Caco-2 (cell line): ENCODE data around the gene PNMA8C. TPM values are rescaled to one million over a fixed set of nuclear protein-coding genes. Genes with fewer than 3 reads are reported as not detected.

Source experiments
- BruUV-seq: library from RNA; stranded (reverse); fragments of 400-500 nt; replicated peaks from 2 replicates; lab custom pipeline; 2021; lab: Mats Ljungman, UMichigan
- CTCF ChIA-PET: fragments of 300-600 bp; sonication (Branson Sonifier 250); formaldehyde crosslinking; loops from one replicate; lab custom pipeline; 2022; ENCODE audit warnings: antibody characterized with exemption; lab: Charles Lee
- POLR2A ChIA-PET: fragments of 300-600 bp; sonication (Branson Sonifier 250); formaldehyde crosslinking; loops from one replicate; lab custom pipeline; 2022; ENCODE audit warnings: antibody characterized with exemption; lab: Charles Lee
- DNase-seq, 2 experiments: peaks; one replicate each; pipeline versions ENCODE4 v3.0.0 to v3.0.0-alpha.2; 2020 to 2022
- H3K27me3 ChIP-seq: replicated peaks from 2 replicates; pipeline ENCODE4 v1.6.0; 2011; ENCODE audit warnings: low read length; ENCODE audit not compliant: control insufficient read depth, insufficient read depth
- H3K36me3 ChIP-seq: 2 replicates; pipeline ENCODE4 v1.5.1; 2011; ENCODE audit warnings: low read length; ENCODE audit not compliant: control insufficient read depth, insufficient read depth
- H3K4me1 ChIP-seq: fragments of 250-450 bp; sonication (Bioruptor Pico); 2 replicates; pipeline ENCODE4 v1.5.1; 2020; ENCODE audit warnings: mild to moderate bottlenecking
- H3K4me3 ChIP-seq: 2 replicates; pipeline ENCODE4 v1.5.1; 2011; ENCODE audit warnings: low read depth, mild to moderate bottlenecking, control low read depth, low read length
- H3K9me3 ChIP-seq: fragments of 250-450 bp; sonication (Bioruptor Pico); 2 replicates; pipeline ENCODE4 v1.5.1; 2020; ENCODE audit warnings: mild to moderate bottlenecking, moderate library complexity
- H3K27ac Mint-ChIP-seq: one replicate; pipeline ENCODE4 v1.8.0; 2022; ENCODE audit warnings: mixed read lengths; ENCODE audit not compliant: unreplicated experiment
- H3K27me3 Mint-ChIP-seq: one replicate; pipeline ENCODE4 v1.8.0; 2022; ENCODE audit warnings: mixed read lengths; ENCODE audit not compliant: insufficient read depth, unreplicated experiment
- H3K36me3 Mint-ChIP-seq: one replicate; pipeline ENCODE4 v1.8.0; 2022; ENCODE audit warnings: mild to moderate bottlenecking, mixed read lengths; ENCODE audit not compliant: insufficient read depth, unreplicated experiment
- H3K4me1 Mint-ChIP-seq: one replicate; pipeline ENCODE4 v1.8.0; 2022; ENCODE audit warnings: low read depth, mixed read lengths; ENCODE audit not compliant: unreplicated experiment
- H3K4me3 Mint-ChIP-seq: one replicate; pipeline ENCODE4 v1.8.0; 2022; ENCODE audit warnings: mild to moderate bottlenecking, moderate library complexity, mixed read lengths; ENCODE audit not compliant: unreplicated experiment
- H3K9me3 Mint-ChIP-seq: one replicate; pipeline ENCODE4 v1.8.0; 2022; ENCODE audit warnings: mixed read lengths; ENCODE audit not compliant: unreplicated experiment
- intact Hi-C: fragments of 100-400 bp; cut with micrococcal nuclease; formaldehyde crosslinking; loops from one replicate; pipeline ENCODE4 v1.10.0; 2022; ENCODE audit not compliant: unreplicated experiment
- total RNA-seq: library from RNA; stranded (reverse); gene quantifications from 2 replicates; pipeline ENCODE4 v1.2.3, GENCODE V29; 2022
- TF ChIP-seq, protein P1 (sequence below), 2 experiments: fragments of 200-600 bp in 1 of 2; IDR thresholded peaks; 1 replicate in 1 of 2; 2 replicates in 1 of 2; pipeline versions ENCODE4 v1.5.1 to v1.8.0; 2011 to 2022; ENCODE audit warnings: antibody characterized with exemption in 1 of 2, control low read depth in 1 of 2, inconsistent platforms in 1 of 2, low read depth in 1 of 2, low read length in 1 of 2, mild to moderate bottlenecking in 1 of 2, moderate library complexity in 1 of 2; ENCODE audit not compliant: insufficient read depth in 1 of 2, severe bottlenecking in 1 of 2, unreplicated experiment in 1 of 2

The PNMA8C gene
- total RNA-seq, 1 experiment from 2014 or later = not detected

DNA sequence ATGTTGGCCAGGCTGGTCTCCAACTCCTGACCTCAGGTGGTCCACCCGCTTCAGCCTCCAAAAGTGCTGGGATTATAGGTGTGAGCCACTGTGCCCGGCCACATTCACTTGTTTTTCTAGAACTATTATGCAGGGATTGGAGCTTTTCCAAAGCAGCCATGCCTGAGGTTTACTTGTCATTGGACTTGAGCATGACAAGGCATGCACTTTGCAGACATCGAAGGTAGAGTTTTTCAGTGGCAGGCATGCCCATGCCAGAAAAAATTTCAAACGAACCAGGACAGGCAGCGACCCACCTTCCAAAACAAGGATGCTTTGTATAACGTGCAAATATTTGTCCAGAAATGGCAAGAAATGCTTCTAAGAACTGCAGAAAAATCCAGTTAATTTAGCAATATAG is 24.9 kb upstream of the PNMA8C start:
- no peaks in the 10 kb centered on the region for H3K27me3 ChIP-seq
- Mint-ChIP-seq H3K4me3 (no peak overlapping the region), H3K36me3 (no peaks in the 10 kb centered on the region), H3K4me1 (no peaks in the 10 kb centered on the region), H3K27me3 (peaks cover 5% of the 10 kb centered on the region), H3K9me3 (peaks cover 11% of the 10 kb centered on the region), H3K27ac (no peak overlapping the region)
- TF ChIP-seq, protein P1, sequence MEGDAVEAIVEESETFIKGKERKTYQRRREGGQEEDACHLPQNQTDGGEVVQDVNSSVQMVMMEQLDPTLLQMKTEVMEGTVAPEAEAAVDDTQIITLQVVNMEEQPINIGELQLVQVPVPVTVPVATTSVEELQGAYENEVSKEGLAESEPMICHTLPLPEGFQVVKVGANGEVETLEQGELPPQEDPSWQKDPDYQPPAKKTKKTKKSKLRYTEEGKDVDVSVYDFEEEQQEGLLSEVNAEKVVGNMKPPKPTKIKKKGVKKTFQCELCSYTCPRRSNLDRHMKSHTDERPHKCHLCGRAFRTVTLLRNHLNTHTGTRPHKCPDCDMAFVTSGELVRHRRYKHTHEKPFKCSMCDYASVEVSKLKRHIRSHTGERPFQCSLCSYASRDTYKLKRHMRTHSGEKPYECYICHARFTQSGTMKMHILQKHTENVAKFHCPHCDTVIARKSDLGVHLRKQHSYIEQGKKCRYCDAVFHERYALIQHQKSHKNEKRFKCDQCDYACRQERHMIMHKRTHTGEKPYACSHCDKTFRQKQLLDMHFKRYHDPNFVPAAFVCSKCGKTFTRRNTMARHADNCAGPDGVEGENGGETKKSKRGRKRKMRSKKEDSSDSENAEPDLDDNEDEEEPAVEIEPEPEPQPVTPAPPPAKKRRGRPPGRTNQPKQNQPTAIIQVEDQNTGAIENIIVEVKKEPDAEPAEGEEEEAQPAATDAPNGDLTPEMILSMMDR (IDR thresholded peaks at IDR 0.05; ENCODE audit: insufficient read depth in 1 of 2, low read depth in 1 of 2, low read length in 1 of 2, severe bottlenecking in 1 of 2, unreplicated experiment in 1 of 2) = no peak
- H3K4me3 ChIP-seq = no peak overlapping the region
- H3K9me3 ChIP-seq = peaks cover 13% of the 10 kb centered on the region
- POLR2A ChIA-PET = no interaction called here
- intact Hi-C loops = no loop called here
- no peaks in the 10 kb centered on the region for H3K4me1 ChIP-seq
- no TSS peak for BruUV-seq
- CTCF ChIA-PET = no interaction called here
- DNase-seq = no peak
- H3K36me3 ChIP-seq = no peaks in the 10 kb centered on the region

DNA sequence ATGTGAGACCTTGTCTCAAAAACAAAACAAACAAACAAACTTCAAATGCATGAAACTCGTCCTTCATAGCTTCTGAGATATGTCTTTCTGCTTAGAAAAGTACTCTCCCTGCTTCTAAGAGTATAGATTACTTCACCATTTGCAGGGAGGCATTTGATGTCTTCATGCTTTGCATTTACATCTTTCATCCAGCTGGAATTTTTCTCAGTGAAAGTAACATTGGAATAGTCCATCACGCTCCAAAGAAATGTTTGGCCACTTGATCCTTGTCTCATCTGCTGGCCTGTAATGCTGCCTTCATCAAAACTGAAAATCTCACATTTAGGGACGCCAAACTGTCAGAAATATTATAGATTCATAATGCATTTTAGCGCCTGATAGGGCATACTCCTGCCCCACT is 23.4 kb upstream of the PNMA8C start:
- ChIA-PET CTCF (interaction anchor here (0.5 kb wide), 1 partner anchor 635 kb away, joined by 4 read pairs; no protein-coding TSS in a partner anchor), POLR2A (no interaction called here)
- no peaks in the 10 kb centered on the region for H3K27me3 ChIP-seq
- no peak overlapping the region for H3K4me3 ChIP-seq
- no TSS peak for BruUV-seq
- DNase-seq = no peak
- TF ChIP-seq, protein P1 (IDR thresholded peaks at IDR 0.05; ENCODE audit: insufficient read depth in 1 of 2, low read depth in 1 of 2, low read length in 1 of 2, severe bottlenecking in 1 of 2, unreplicated experiment in 1 of 2) = no peak
- intact Hi-C loops = no loop called here
- H3K36me3 Mint-ChIP-seq = no peaks in the 10 kb centered on the region
- no peak overlapping the region for H3K4me3 Mint-ChIP-seq
- no peaks in the 10 kb centered on the region for H3K4me1 Mint-ChIP-seq
- peaks cover 5% of the 10 kb centered on the region for H3K27me3 Mint-ChIP-seq
- no peaks in the 10 kb centered on the region for H3K36me3 ChIP-seq
- H3K9me3 Mint-ChIP-seq = peaks cover 11% of the 10 kb centered on the region
- no peak overlapping the region for H3K27ac Mint-ChIP-seq
- no peaks in the 10 kb centered on the region for H3K4me1 ChIP-seq
- peaks cover 13% of the 10 kb centered on the region for H3K9me3 ChIP-seq

DNA sequence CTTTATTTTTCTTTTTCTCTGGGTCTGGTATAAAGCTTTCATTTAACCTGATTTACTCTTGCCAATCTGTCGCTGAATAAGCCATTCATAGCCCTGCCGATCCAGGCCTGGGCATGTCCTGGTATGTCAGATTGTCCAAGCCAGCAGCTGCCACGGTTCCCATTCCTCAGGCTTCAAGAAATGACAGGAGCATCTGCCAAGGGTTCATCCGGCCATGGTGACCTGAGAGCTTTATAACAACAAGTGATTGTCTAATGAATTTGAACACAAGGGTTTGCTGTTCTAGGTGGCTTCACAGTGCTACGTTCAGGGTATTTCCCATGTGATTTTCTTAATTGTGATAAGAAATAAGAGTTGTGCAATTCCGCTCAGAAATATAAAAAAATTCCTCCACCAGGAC is 22.6 kb upstream of the PNMA8C start:
- TF ChIP-seq, protein P1 (IDR thresholded peaks at IDR 0.05; ENCODE audit: insufficient read depth in 1 of 2, low read depth in 1 of 2, low read length in 1 of 2, severe bottlenecking in 1 of 2, unreplicated experiment in 1 of 2) = no peak
- Histone ChIP-seq H3K4me3 (no peak overlapping the region), H3K27me3 (no peaks in the 10 kb centered on the region), H3K9me3 (peaks cover 13% of the 10 kb centered on the region), H3K4me1 (no peaks in the 10 kb centered on the region), H3K36me3 (no peaks in the 10 kb centered on the region)
- no peaks in the 10 kb centered on the region for H3K36me3 Mint-ChIP-seq
- H3K4me1 Mint-ChIP-seq = no peaks in the 10 kb centered on the region
- no TSS peak for BruUV-seq
- peaks cover 11% of the 10 kb centered on the region for H3K9me3 Mint-ChIP-seq
- no peak overlapping the region for H3K4me3 Mint-ChIP-seq
- ChIA-PET CTCF (no interaction called here), POLR2A (no interaction called here)
- intact Hi-C loops = no loop called here
- no peak overlapping the region for H3K27ac Mint-ChIP-seq
- H3K27me3 Mint-ChIP-seq = peaks cover 5% of the 10 kb centered on the region
- DNase-seq = no peak
